HG02981 (cell line): ENCODE results near the gene GRAMD1A.
"Not testable (repeated sequence)": the region's sequence is repeated elsewhere in the genome, so short reads cannot be mapped to it uniquely, and the experiment has no call there.

Experiments used
- ATAC-seq: cut with Tn5 transposase; IDR thresholded peaks from one replicate; pipeline ENCODE4 v1.9.1; 2021; ENCODE audit warnings: mild to moderate bottlenecking, moderate library complexity; ENCODE audit not compliant: unreplicated experiment

The GRAMD1A gene

DNA sequence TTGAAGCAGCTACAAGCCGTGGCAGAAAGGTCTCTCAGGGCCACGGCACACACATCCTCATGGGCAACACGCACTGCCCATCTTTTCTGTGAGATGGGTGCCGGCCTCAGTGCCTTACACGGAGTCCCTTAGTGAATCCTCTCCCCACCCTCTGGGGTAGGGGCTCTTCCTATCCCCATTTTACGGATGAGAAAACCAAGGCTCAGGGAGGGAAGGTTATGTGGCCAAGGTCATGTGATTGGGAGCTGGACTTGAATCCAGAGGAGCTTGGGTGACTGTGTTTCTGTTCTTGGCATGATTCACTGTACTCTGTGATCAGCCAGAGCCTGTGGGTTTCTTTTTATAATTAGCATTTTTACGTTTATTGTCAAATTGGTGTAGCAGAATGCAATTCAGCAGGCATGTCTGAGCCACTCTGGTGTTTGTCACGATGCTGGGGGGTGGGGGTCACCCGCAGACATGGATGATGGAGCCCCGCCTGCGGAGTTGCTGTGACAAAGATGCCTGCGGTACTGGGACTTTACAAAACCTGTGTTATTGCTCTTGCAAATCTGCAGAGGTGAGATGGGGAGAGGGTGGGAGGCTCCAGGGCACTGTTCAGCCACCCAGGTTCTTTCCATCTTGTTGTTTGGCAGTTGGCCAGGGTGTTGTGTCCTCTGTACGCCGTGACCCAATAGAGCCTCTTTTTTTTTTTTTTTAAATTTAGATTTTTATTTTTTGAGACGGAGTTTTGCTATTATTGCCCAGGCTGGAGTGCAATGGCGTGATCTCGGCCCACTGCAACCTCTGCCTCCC is 34.7 kb downstream of the GRAMD1A start:
- no peak for ATAC-seq

DNA sequence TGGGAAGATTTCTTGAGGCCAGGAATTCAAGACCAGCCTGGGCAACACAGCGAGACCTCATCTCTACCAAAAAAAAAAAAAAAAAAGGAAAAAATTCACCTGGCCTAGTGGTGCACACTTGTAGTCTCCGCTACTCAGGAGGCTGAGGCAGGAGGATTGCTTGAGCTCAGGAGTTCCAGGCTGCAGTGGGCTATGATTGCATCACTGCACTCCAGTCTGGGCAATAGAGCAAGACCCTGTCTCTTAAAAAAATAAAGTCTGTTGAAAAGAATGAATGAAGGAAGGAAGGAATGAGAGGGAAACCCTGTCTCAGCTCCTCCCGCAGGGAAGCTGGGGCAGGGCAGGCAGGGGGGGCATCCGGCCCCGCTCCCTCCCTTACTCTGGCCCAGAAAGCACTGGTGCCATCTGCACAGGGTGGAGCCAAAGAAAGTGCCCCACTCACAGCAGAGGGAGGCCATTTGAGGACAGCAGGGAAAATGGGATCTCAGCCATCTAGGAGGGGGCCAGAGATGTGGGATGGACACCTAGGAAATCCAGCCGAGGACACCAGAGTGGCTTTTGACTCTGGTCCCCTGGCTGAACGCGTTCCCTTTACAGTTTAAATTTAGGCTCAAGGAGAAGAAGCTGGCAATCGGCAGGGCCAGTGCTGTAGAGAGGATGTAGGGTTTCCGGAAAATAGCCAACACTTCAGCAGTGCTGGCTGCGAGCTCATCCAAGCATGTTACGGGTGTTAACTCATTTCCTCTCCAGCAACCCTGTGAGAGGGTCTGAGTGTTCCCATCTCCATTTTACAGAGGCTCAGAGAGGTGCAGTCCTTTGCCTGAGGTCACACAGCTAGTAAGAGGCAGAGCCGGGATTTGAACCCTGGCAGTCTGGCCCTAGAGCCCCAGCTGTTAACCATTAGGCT is 37.8 kb downstream of the GRAMD1A start:
- ATAC-seq, result no peak

DNA sequence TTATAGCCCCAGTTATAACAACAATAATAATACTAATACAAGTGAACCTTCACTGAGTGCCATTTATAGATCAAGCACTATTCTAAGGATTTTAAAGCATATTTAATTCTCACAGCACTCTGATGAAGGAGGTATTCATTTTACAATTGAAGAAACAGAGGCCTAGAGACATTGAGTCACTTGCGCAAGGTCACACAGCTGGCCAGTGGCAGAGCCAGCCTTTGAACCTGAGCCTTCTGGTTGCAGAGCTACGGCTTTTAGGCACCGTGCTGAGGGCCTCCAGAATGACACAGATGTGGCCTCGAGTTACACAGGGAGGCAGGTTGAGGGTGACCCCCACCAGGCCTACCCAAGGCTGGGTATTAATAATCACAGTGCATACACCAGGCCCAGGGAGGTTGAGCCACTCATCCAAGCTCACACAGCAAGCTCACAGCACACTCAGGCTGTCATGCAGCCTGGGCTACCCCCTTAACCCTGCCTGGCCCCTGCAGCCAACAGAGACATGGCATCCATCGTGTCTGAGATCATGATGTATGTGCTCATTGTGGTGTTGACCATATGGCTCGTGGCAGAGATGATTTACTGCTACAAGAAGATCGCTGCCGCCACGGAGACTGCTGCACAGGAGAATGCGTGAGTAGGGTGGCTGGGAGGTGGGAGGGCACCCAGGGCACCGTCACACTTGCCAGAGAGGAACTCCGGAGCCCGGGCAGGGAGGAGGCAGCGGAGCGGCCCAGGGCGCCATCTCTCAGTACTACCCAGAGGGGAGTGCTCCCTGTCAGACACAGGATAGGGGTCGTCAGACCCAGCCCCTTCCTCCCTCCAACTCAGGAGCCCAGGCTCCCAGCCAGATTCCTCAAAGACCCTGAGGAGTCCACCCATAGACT is 38.7 kb downstream of the GRAMD1A start:
- ATAC-seq, result no peak

DNA sequence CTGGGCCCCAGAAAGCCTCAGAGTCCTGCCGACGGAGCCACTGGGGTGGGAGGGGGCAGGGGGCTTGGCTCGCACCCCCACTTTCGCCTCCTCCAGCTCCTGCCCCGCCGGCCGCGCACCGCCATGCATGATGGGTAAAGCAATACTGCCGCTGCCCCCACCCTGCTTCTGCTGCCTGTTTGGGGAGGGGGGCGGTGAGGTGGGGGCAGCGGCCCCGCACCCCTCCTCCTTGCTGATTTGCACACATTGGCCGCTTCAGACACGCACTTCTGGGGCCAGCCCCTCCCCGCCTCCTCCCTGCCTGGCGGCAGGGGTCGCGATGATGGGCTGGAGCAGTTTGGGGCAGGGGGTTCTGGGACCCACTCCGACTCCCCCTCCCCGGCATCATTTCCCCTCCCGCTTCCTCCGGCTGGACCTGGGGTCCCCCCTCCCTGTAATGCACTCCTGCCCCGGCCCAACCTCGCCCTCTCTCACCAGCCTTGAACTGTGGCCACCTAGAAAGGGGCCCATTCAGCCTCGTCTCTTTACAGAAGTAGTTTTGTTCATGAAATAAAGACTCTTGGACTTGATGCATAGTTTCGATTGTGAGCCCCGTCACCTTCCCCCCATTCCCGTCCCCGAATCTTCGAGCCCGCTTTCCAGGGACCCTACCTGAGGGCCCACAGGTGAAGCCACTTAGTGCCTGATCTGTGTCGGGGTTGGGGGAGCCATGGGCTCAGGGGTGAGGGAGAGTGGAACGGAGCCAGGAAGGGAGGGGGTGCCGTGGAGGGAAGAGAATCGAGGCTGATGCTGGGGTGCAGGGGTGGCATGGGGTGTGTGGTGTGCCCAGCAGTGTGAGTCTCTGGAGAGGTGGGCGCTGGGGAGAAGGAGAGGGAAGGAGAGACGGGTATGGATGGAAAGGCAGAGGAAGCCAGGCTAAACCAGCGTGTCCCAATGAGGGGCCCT is 40.0 kb downstream of the GRAMD1A start:
- ATAC-seq, result no peak

DNA sequence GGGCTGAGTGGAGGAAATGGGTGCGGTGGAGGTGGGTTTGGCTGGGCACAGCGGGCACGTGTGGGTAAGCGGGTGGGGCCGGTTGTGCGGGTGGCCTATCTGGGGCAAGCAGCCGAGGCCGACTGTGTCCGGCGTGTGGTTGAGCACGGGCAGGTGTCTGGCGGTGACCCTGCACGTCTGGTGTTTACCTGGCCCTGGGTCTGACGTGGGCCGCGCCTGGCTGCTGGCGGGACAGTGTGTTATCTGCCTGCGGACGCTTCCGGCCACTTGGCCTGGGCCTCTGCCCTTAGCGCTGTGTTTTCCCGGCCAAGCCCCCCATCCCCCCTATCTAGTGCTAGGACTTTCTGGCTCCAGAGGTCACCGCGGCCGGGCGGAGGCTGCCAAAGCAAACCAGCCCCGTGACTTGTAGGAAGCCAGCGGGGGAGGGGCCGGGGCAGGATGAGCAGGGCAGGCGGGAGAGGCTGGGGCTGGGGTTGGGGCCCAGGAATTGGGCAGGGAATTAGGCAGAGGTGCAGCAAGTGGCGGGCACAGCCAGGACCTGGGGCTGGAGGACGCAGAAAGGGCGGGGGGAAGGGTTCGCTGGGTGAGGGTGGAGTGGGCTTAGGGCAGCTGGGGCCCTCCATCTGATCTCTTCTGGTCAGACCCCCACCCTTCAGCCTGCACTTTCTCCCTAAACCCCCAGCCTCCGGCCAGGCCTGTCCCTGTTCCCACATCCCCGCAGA is 40.9 kb downstream of the GRAMD1A start:
- no peak for ATAC-seq

DNA sequence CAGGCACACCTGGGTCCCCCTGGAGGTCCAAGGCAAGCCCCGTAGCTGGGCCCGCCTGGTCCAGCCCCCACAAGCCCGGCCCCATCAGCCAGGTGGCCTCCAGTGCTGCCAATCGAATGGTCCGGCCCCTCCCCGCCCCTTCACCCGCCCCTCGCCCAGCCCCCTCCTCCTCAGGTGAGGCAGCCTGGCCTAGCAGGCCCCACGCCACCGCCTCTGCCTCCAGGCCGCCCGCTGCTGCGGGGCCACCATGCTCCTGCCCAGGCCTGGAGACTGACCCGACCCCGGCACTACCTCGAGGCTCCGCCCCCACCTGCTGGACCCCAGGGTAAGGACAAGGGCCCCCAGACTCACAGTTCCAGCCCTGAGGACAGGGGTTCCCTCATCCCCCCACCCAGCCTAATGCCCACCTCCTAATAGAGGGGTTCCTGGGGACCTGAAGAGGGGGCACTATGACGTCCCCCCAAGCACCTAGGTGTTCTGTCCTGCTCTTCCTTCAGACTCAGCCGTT is 41.5 kb downstream of the GRAMD1A start, which contains the start of gene HPN:
Gene HPN, plus strand, starts transcription at position 174 of the 508 bp plus-strand sequence. CDS start 786 bp downstream, outside the sequence.
- ATAC-seq, result no peak

DNA sequence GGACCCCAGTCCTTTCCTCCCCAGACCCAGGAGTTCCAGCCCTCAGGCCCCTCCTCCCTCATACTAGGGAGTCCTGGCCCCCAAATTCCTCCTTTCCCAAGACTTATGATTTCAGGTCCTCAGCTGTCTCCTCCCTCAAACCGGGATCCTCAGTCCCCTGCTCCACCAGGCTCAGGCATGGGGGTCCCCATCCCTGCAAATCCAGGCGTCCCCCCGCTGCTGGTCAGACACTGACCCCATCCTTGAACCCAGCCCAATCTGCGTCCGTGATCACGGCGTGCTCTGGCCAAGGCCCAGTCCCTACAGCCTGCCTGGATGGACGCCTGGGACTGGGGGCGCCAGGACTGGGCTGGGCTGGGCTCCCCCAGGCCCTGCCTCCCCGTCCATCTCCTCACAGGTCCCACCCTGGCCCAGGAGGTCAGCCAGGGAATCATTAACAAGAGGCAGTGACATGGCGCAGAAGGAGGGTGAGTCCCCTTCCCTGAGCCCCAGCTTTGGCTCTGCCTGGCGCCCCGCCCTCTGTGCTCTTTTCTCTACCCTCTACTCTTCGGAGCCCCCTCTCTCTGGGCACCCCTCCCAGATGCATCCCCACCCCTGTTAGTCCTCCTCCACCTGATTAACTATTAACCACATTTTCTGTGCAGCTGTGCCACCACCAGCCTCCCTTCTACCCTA is 42.1 kb downstream of the GRAMD1A start:
- ATAC-seq, result no peak

DNA sequence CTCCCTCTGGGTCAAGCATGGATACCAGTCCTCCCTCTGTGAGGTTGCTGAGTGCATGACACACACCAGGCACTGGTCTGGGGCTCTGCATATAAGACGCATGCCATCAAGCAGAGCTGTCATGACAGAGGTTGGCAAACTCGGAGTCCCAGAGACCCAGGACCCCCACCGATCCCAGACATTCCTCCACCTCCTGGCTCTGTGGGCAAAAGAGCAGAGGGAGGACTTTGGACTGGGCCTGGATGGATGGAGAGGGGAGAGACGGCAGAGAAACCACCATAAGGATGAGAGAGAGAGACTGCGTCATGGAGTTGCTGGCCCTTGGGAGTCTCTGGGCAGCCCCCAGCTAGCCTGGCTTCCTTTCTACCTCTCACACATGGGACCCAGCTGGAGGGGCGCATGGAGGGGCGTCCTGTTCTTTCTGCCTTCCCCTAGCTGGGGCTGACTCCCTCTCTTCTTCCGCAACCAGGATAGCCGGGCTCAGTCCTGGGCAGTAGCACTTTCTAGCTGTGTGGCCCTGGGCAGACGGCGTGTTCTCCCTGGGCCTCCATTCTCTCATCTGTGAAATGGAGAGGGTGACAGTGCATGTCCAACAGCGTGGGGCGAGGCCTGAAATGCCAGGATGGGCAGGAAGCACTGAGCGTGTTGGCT is 43.0 kb downstream of the GRAMD1A start:
- no peak for ATAC-seq

DNA sequence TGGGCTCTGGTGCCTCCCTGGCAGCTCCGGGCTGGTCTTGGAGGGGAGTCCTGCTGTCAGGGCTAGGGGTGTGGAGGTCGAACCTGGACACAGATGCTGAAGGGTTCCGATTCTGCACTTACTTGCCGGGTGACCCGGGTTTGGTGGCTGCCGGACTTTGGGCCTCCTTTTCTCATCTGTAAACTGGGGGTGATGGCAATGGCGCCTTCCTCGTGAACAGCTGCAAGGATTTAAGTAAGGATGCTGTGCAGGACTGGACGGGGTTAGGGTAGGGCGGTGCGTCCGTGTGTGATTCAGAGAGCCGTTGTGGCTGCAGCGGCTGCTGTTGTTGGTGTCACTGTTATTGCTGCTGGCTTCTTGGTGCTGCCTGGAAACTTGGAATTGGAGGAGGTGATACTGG is 43.8 kb downstream of the GRAMD1A start:
- ATAC-seq, result no peak

DNA sequence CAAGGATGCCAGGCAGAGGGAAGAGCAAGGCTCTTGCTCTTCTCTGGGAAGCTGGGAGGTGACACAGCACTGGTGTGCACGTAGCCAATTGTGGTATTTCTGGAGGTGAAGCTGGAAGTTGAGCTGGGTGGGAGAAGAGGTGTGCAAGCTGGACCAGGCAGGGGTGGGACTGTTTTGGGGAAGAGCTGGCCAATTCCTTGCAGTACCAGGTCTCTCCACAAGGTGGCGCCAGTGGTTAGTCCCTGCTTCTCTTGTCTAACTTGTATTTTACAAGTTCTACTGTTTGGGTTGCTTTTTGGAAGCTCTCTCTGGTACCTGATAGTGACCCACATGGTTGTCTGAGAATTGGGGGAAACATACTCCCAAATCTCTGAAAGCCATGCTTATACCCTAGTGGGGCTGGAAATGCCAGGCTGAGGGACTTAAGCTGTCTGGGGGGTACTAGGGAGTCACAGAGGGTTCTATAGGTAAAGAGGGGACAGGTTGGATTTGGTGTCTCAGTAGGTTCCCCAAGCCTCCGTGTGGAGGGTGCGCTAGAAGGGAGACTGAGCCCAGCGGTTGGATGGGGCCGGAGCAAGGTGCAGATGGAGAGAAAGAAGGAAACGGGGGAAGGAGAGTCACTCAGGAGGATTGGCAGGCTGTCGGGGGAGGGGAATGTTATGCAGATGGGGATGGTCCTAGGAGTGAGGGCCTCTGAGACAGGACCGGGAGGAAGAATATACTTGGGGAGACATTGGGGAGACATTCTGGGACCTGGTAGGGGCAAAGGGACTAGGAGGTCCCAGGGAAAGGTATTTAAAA is 44.4 kb downstream of the GRAMD1A start:
- ATAC-seq, result no peak

DNA sequence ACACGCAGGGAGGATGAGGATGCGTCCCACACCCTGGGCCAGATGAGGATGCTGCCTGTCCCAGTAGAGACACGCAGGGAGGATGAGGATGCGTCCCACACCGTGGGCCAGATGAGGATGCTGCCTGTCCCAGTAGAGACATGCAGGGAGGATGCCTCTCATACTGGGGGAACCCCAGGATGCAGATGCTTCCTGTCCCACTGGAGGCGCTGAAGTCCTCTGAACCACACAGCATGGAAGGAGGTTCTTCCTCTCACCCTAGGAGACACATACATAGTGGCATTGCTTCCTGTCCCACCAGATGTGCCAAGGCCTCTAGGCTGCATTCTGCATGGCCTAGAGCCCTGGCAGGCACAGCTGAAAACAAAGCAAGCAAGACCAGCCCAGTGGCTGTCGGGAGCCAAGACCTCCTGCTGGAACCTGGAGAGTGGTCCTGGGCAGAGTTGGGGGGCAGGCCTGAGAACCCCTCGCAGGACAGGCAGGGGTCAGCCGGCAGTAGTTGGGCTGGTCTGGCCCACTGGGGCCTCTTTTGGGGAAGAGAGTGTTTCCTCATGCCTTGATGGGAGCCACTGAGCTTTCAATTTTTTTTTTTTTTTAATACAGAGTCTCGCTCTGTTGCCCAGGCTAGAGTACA is 45.7 kb downstream of the GRAMD1A start:
- peak; percentile 71 for ATAC-seq

DNA sequence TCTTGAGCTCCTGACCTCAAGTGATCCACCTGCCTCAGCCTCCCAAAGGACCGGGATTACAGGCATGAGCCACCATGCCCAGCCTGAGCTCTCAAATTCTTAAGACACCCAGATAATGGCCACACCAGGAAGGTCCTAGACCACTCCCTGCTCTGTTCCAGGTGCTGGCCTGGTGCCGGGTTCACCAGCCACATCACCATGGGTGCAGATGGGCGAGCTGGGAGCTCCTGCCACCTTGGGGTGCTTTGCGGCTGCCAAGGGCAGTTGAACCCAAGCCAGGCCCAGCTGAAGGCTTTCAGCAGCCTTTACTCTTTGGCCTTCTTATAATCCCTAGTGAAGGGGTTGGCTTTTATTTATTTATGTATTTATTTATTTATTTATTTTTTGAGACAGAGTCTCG is 46.3 kb downstream of the GRAMD1A start:
- ATAC-seq, result no peak

DNA sequence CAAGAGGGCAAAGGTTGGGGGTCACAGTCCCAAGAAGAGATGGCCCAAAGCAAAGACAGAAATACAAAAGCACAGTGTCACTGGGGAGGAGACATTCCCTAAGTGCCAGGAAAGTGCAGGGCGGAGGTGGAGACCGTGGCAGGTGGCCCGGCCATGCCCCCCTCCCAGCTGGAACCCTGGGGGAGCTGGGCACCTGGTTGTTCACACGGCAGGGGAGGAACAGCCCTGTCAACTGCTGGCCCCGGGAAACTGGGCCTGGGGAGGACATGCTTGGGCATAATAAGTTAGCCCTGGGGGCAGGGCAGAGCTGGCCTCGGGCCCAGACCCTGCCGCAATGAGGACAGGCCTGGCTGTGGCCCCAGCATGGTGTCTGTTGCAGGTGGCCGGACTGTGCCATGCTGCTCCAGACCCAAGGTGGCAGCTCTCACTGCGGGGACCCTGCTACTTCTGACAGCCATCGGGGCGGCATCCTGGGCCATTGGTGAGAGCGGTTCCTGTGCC is 48.8 kb downstream of the GRAMD1A start:
- no peak for ATAC-seq

DNA sequence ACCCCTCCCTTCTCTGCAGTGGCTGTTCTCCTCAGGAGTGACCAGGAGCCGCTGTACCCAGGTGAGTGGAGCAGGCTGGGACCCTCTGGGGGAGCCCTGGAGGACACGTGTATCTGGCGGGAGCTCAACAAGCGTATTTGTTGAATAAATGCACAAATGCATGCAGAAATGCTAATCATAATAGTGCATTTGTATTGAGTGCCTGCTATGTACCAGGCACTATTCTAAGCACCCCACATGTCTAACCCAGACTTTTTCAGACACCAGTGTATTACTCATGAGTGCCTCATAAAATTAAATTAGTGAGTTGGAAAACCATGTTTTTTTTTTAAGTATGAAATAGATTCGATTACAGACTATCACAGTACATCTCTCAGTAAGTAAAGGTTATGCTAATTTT is 49.3 kb downstream of the GRAMD1A start:
- no peak for ATAC-seq

DNA sequence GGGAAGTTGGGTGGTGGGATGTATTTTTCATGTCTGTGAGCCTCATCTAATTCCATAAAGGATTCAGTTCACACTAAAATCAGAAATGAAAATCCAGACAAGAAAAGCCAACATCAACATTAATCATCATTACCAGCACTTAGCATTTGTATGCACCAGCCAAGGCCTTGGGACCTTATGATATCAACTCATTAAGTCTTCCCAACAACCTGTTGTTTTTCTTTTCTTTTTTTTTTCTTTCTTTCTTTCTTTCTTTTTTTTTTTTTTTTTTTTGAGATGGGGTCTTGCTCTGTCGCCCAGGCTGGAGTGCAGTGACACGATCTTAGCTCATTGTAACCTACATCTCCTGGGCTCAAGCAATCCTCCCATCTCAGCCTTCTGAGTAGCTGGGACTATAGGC is 50.5 kb downstream of the GRAMD1A start:
- ATAC-seq, result not testable (repeated sequence)

DNA sequence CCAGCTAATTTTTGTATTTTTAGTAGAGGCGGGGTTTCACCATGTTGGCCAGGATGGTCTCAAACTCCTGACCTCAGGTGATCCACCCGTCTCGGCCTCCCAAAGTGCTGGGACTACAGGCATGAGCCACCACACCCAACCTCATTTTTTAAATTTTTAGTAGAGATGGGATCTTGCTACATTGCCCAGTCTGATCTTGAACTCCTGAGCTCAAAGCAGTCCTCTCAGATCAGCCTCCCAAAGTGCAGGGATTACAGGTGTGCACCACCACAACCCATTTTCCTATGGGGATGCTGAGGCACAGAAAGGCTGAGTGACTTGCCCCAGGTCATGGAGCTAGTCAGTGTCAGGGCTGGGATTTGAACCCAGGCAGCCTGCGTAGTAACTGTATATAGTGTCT is 51.1 kb downstream of the GRAMD1A start:
- not testable (repeated sequence) for ATAC-seq
